ENCODE data around the gene GLTPD2. TPM values are rescaled to one million over a fixed set of nuclear protein-coding genes. Genes with fewer than 3 reads are reported as not detected.
A peak's percentile ranks its signal among the peaks of the same experiment; 100 is the strongest.

The GLTPD2 gene
- total RNA-seq, 1 donor from 2014 or later = not detected

GRCh38 chr17:4750606-4751005 lies 38.2 kb upstream of the GLTPD2 start:
- Mint-ChIP-seq H3K4me1 (ENCODE audit: low read depth) (peaks cover 10% of the 10 kb centered on the region), H3K27ac (no peak overlapping the region), H3K9me3 (no peaks in the 10 kb centered on the region), H3K4me3 (ENCODE audit: low read depth) (no peak overlapping the region), H3K27me3 (ENCODE audit: low read depth) (peaks cover 32% of the 10 kb centered on the region), H3K36me3 (ENCODE audit: low read depth) (no peaks in the 10 kb centered on the region)
- no peak for DNase-seq (ENCODE audit: low spot score)
- intact Hi-C loops (cut with micrococcal nuclease) = no loop called here

- no peak for DNase-seq (ENCODE audit: low spot score)
- Mint-ChIP-seq H3K9me3 (no peaks in the 10 kb centered on the region), H3K27ac (no peak overlapping the region), H3K4me3 (ENCODE audit: low read depth) (no peak overlapping the region), H3K4me1 (ENCODE audit: low read depth) (peaks cover 10% of the 10 kb centered on the region), H3K36me3 (ENCODE audit: low read depth) (no peaks in the 10 kb centered on the region), H3K27me3 (ENCODE audit: low read depth) (peaks cover 32% of the 10 kb centered on the region)
- intact Hi-C loops (cut with micrococcal nuclease) = no loop called here
Measured at GRCh38 chr17:4751932-4752331, 36.8 kb upstream of the GLTPD2 start.

- no peak overlapping the region for H3K4me3 Mint-ChIP-seq (ENCODE audit: low read depth)
- H3K27me3 Mint-ChIP-seq (ENCODE audit: low read depth) = peaks cover 33% of the 10 kb centered on the region
- H3K9me3 Mint-ChIP-seq = no peaks in the 10 kb centered on the region
- peaks cover 3% of the 10 kb centered on the region for H3K4me1 Mint-ChIP-seq (ENCODE audit: low read depth)
- no peak overlapping the region for H3K27ac Mint-ChIP-seq
- intact Hi-C loops (cut with micrococcal nuclease) = no loop called here
- H3K36me3 Mint-ChIP-seq (ENCODE audit: low read depth) = no peaks in the 10 kb centered on the region
- DNase-seq (ENCODE audit: low spot score) = no peak
Measured at GRCh38 chr17:4753392-4753791, 35.4 kb upstream of the GLTPD2 start.

GRCh38 chr17:4759776-4760236 lies 29.0 kb upstream of the GLTPD2 start:
- no peak for DNase-seq (ENCODE audit: low spot score)
- Mint-ChIP-seq H3K9me3 (no peaks in the 10 kb centered on the region), H3K36me3 (ENCODE audit: low read depth) (no peaks in the 10 kb centered on the region), H3K4me1 (ENCODE audit: low read depth) (no peaks in the 10 kb centered on the region), H3K27ac (no peak overlapping the region), H3K4me3 (ENCODE audit: low read depth) (no peak overlapping the region), H3K27me3 (ENCODE audit: low read depth) (peaks cover 21% of the 10 kb centered on the region)
- intact Hi-C loops (cut with micrococcal nuclease) = no loop called here

- H3K4me1 Mint-ChIP-seq (ENCODE audit: low read depth) = peaks cover 1% of the 10 kb centered on the region
- peaks cover 12% of the 10 kb centered on the region for H3K27me3 Mint-ChIP-seq (ENCODE audit: low read depth)
- H3K36me3 Mint-ChIP-seq (ENCODE audit: low read depth) = no peaks in the 10 kb centered on the region
- H3K4me3 Mint-ChIP-seq (ENCODE audit: low read depth) = no peak overlapping the region
- intact Hi-C loops (cut with micrococcal nuclease) = no loop called here
- no peak overlapping the region for H3K27ac Mint-ChIP-seq
- no peaks in the 10 kb centered on the region for H3K9me3 Mint-ChIP-seq
- DNase-seq (ENCODE audit: low spot score) = no peak
Measured at GRCh38 chr17:4764595-4764994, 24.2 kb upstream of the GLTPD2 start.

GRCh38 chr17:4766201-4766600 lies 22.6 kb upstream of the GLTPD2 start:
- Mint-ChIP-seq H3K27ac (no peak overlapping the region), H3K4me1 (ENCODE audit: low read depth) (peaks cover 5% of the 10 kb centered on the region), H3K36me3 (ENCODE audit: low read depth) (no peaks in the 10 kb centered on the region), H3K4me3 (ENCODE audit: low read depth) (no peak overlapping the region), H3K9me3 (no peaks in the 10 kb centered on the region), H3K27me3 (ENCODE audit: low read depth) (peaks cover 10% of the 10 kb centered on the region)
- intact Hi-C loops (cut with micrococcal nuclease) = no loop called here
- DNase-seq (ENCODE audit: low spot score) = no peak

GRCh38 chr17:4766723-4767122 lies 22.0 kb upstream of the GLTPD2 start:
- no peaks in the 10 kb centered on the region for H3K36me3 Mint-ChIP-seq (ENCODE audit: low read depth)
- no peak overlapping the region for H3K4me3 Mint-ChIP-seq (ENCODE audit: low read depth)
- no peak overlapping the region for H3K27ac Mint-ChIP-seq
- no peak for DNase-seq (ENCODE audit: low spot score)
- intact Hi-C loops (cut with micrococcal nuclease) = no loop called here
- H3K9me3 Mint-ChIP-seq = no peaks in the 10 kb centered on the region
- peaks cover 9% of the 10 kb centered on the region for H3K4me1 Mint-ChIP-seq (ENCODE audit: low read depth)
- peaks cover 12% of the 10 kb centered on the region for H3K27me3 Mint-ChIP-seq (ENCODE audit: low read depth)

- Mint-ChIP-seq H3K27ac (no peak overlapping the region), H3K9me3 (no peaks in the 10 kb centered on the region), H3K4me3 (ENCODE audit: low read depth) (no peak overlapping the region), H3K27me3 (ENCODE audit: low read depth) (peaks cover 9% of the 10 kb centered on the region), H3K4me1 (ENCODE audit: low read depth) (peaks cover 12% of the 10 kb centered on the region), H3K36me3 (ENCODE audit: low read depth) (no peaks in the 10 kb centered on the region)
- intact Hi-C loops (cut with micrococcal nuclease) = no loop called here
- no peak for DNase-seq (ENCODE audit: low spot score)
Measured at GRCh38 chr17:4768298-4768697, 20.5 kb upstream of the GLTPD2 start.

GRCh38 chr17:4769628-4770027 lies 19.1 kb upstream of the GLTPD2 start:
- no peak overlapping the region for H3K4me3 Mint-ChIP-seq (ENCODE audit: low read depth)
- H3K27ac Mint-ChIP-seq = no peak overlapping the region
- no peaks in the 10 kb centered on the region for H3K36me3 Mint-ChIP-seq (ENCODE audit: low read depth)
- no peaks in the 10 kb centered on the region for H3K9me3 Mint-ChIP-seq
- peaks cover 10% of the 10 kb centered on the region for H3K27me3 Mint-ChIP-seq (ENCODE audit: low read depth)
- H3K4me1 Mint-ChIP-seq (ENCODE audit: low read depth) = peaks cover 12% of the 10 kb centered on the region
- intact Hi-C loops (cut with micrococcal nuclease) = no loop called here
- no peak for DNase-seq (ENCODE audit: low spot score)

- H3K4me1 Mint-ChIP-seq (ENCODE audit: low read depth) = peaks cover 12% of the 10 kb centered on the region
Measured at GRCh38 chr17:4771519-4772234, 17.1 kb upstream of the GLTPD2 start, which contains the start of gene TM4SF5. Gene TM4SF5 (plus strand): TSS chr17:4771886. CDS start chr17:4771923, 37 bp downstream.

GRCh38 chr17:4772235-4772613 lies 16.5 kb upstream of the GLTPD2 start:
- Mint-ChIP-seq H3K36me3 (ENCODE audit: low read depth) (no peaks in the 10 kb centered on the region), H3K27me3 (ENCODE audit: low read depth) (peaks cover 12% of the 10 kb centered on the region), H3K9me3 (no peaks in the 10 kb centered on the region), H3K4me1 (ENCODE audit: low read depth) (peaks cover 12% of the 10 kb centered on the region), H3K27ac (no peak overlapping the region), H3K4me3 (ENCODE audit: low read depth) (no peak overlapping the region)
- intact Hi-C loops (cut with micrococcal nuclease) = no loop called here
- DNase-seq (ENCODE audit: low spot score) = no peak

More at GRCh38 chr17:4771519-4772234, 17.1 kb upstream of the GLTPD2 start, which contains the start of gene TM4SF5:
- DNase-seq (ENCODE audit: low spot score) = no peak
- peaks cover 12% of the 10 kb centered on the region for H3K27me3 Mint-ChIP-seq (ENCODE audit: low read depth)
- no peaks in the 10 kb centered on the region for H3K36me3 Mint-ChIP-seq (ENCODE audit: low read depth)
- peak within 1 kb of the TSS; percentile 29 for H3K27ac Mint-ChIP-seq
- H3K9me3 Mint-ChIP-seq = no peaks in the 10 kb centered on the region
- H3K4me3 Mint-ChIP-seq (ENCODE audit: low read depth) = no peak within 1 kb of the TSS
- intact Hi-C loops (cut with micrococcal nuclease) = no loop called here

GRCh38 chr17:4777969-4778760 lies 10.6 kb upstream of the GLTPD2 start:
- intact Hi-C loops (cut with micrococcal nuclease) = no loop called here
- Mint-ChIP-seq H3K27ac (no peak overlapping the region), H3K27me3 (ENCODE audit: low read depth) (peaks cover 32% of the 10 kb centered on the region), H3K9me3 (no peaks in the 10 kb centered on the region), H3K4me3 (ENCODE audit: low read depth) (no peak overlapping the region), H3K4me1 (ENCODE audit: low read depth) (no peaks in the 10 kb centered on the region), H3K36me3 (ENCODE audit: low read depth) (no peaks in the 10 kb centered on the region)
- no peak for DNase-seq (ENCODE audit: low spot score)

- no peaks in the 10 kb centered on the region for H3K4me1 Mint-ChIP-seq (ENCODE audit: low read depth)
- no peak for DNase-seq (ENCODE audit: low spot score)
- no peaks in the 10 kb centered on the region for H3K9me3 Mint-ChIP-seq
- no peak overlapping the region for H3K27ac Mint-ChIP-seq
- intact Hi-C loops (cut with micrococcal nuclease) = no loop called here
- H3K4me3 Mint-ChIP-seq (ENCODE audit: low read depth) = no peak overlapping the region
- H3K36me3 Mint-ChIP-seq (ENCODE audit: low read depth) = no peaks in the 10 kb centered on the region
- H3K27me3 Mint-ChIP-seq (ENCODE audit: low read depth) = peaks cover 42% of the 10 kb centered on the region
Measured at GRCh38 chr17:4780325-4780955, 8.3 kb upstream of the GLTPD2 start.

All from activated T-helper 2 cell treated with anti-CD3 and anti-CD28 coated beads, Interferon-gamma antibody, Interleukin-2, Interleukin-4, amounts not matched to agents 10 μg/mL and 5 μg/mL and 100 μg/mL, durations not matched to agents 14 hours and 24 hours and 36 hours (primary cell).